SK-N-MC (cell line): ENCODE data around the gene LAMC3.

Experiments
- DNase-seq: peaks from one replicate; pipeline ENCODE4 v3.0.0-alpha.2; 2011; ENCODE audit warnings: low read depth, low spot score
- H3K27ac ChIP-seq: fragments of 200-600 bp; sonication (generic); 2 replicates; pipeline ENCODE4 v1.5.1; 2016; ENCODE audit warnings: mixed run types
- H3K36me3 ChIP-seq: fragments of 200-600 bp; sonication (generic); 2 replicates; pipeline ENCODE4 v1.6.1; 2017; ENCODE audit warnings: antibody characterized with exemption, low read length, mixed read lengths; ENCODE audit not compliant: insufficient read depth
- H3K4me3 ChIP-seq: fragments of 200-600 bp; sonication (generic); 2 replicates; pipeline ENCODE4 v1.5.1; 2016
- H3K9ac ChIP-seq: fragments of 200-600 bp; sonication (generic); 2 replicates; pipeline ENCODE4 v1.8.0; 2017; ENCODE audit warnings: mixed run types, mixed read lengths; ENCODE audit not compliant: insufficient read length
- H3K9me3 ChIP-seq: fragments of 200-600 bp; sonication (generic); 2 replicates; pipeline ENCODE4 v1.6.1; 2017; ENCODE audit warnings: low read depth, mild to moderate bottlenecking, antibody characterized with exemption, low read length, moderate library complexity, mixed read lengths
- EZH2 ChIP-seq: fragments of 200-600 bp; sonication (generic); IDR thresholded peaks from one replicate; pipeline ENCODE4 v1.6.1; 2017; ENCODE audit warnings: antibody characterized with exemption
- FOXP2 ChIP-seq: optimal IDR thresholded peaks from 2 replicates; pipeline ENCODE3; 2011; ENCODE audit warnings: mild to moderate bottlenecking, moderate library complexity; ENCODE audit not compliant: insufficient read depth; ENCODE audit errors: extremely low read length, control extremely low read depth
- POLR2AphosphoS5 ChIP-seq: IDR thresholded peaks from 2 replicates; pipeline ENCODE4 v1.6.1; 2012; ENCODE audit warnings: mild to moderate bottlenecking, low read depth, low read length, borderline replicate concordance

The LAMC3 gene

DNA sequence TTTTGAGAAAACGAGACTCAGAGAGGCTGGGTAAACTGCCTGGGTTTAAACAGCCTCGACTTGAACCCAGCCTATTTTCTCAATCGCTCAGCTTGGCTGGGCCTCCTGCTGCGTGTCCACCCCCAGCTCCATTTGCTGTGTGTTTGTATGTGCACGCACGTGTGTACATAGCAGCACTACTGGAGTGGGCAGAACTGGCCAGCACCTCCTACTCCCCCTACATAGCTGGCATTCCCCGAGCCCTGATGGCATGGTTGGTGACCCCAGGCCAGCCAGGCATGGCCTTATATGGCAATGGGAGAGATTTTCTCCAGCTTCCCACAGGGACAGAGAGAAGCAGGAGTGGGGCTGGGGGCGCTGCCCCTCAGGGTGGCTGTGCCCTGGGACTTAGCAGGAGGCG lies 91.5 kb downstream of the LAMC3 start:
- H3K36me3 ChIP-seq: no peaks in the 10 kb centered on the region
- DNase-seq: no peak
- TF ChIP-seq EZH2: no peak
- no peak overlapping the region for H3K27ac ChIP-seq
- no peak overlapping the region for H3K4me3 ChIP-seq
- no peaks in the 10 kb centered on the region for H3K9me3 ChIP-seq
- no peak overlapping the region for H3K9ac ChIP-seq

DNA sequence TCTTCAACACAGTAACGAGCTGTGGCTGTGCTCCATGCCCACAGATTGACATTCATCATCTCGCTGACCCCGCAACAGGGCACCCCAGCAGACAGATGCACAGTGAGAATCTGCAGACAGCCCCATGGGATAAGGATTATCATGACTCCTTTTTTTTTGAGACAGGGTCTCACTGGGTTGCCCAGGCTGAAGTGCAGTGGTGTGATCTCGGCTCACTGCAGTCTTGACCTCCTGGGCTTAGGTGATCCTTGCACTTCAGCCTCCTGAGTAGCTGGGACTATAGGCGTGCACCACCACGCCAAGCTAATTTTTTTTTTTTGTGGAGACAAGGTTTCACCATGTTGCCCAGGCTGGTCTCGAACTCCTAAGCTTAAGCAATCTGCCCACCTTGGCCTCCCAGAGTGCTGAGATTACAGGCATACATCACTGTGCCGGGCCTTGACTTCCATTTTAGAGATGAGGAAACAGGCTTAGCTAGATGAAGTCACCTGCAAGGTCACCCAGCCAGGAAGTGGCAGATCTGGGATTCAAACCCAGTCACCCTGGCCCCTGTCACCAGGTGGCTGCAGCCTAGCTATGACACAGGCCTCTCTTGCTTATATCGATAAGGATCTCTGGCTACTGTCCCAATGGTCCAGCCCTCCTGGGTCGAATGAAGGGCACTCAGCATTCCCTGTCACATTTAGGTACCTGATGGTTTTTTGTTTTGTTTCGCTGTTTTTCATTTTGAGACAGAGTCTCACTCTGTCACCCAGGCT lies 92.4 kb downstream of the LAMC3 start:
- TF ChIP-seq FOXP2 (no peak), POLR2AphosphoS5 (no peak)
- no peak for DNase-seq
- Histone ChIP-seq H3K9me3 (no peaks in the 10 kb centered on the region), H3K36me3 (no peaks in the 10 kb centered on the region), H3K9ac (no peak overlapping the region), H3K27ac (no peak overlapping the region), H3K4me3 (no peak overlapping the region)

DNA sequence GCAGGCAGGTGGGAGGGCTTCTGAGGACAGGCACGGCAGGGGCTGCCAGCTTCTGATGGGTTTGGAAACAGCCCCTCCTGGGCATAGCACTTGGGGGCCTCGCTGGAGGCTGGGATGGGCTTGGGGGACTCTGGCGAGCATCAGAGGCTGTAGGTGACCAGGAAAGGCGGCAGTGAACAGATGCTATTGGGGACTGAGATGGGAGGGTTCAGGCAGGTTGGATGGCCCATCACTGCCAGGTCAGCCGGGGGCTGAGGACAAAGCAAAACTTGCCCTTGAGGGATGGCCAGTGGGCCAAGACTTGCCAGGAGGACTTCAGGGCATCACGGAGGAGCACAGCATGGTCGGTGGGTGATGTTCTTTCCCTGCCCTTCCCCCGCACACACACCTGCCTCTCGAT lies 94.0 kb downstream of the LAMC3 start:
- Histone ChIP-seq H3K9me3 (no peaks in the 10 kb centered on the region), H3K36me3 (no peaks in the 10 kb centered on the region), H3K27ac (no peak overlapping the region), H3K4me3 (no peak overlapping the region), H3K9ac (no peak overlapping the region)
- no peak for DNase-seq
- TF ChIP-seq POLR2AphosphoS5 (no peak), FOXP2 (no peak), EZH2 (no peak)

DNA sequence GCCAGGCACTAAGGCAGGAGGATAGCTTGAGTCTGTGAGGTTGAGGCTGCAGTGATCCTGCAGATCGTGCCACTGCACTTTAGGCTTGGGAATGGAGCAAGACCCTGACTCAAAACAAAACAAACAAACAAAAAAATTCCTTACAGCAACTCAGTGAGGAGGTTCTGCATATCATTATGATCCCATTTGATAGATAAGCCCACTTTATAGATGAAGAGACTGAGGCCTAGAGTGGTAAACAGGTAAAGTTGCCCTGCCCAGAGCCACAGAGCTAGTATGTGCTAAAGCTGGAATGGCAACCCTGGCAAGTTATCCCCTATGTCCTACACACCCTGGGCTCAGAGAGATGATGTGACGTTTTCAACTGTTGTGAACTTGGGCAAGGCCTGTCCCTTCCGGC lies 94.6 kb downstream of the LAMC3 start:
- no peaks in the 10 kb centered on the region for H3K9me3 ChIP-seq
- no peak overlapping the region for H3K9ac ChIP-seq
- no peak overlapping the region for H3K27ac ChIP-seq
- no peak overlapping the region for H3K4me3 ChIP-seq
- H3K36me3 ChIP-seq: no peaks in the 10 kb centered on the region
- TF ChIP-seq POLR2AphosphoS5 (no peak), EZH2 (no peak), FOXP2 (no peak)
- no peak for DNase-seq

DNA sequence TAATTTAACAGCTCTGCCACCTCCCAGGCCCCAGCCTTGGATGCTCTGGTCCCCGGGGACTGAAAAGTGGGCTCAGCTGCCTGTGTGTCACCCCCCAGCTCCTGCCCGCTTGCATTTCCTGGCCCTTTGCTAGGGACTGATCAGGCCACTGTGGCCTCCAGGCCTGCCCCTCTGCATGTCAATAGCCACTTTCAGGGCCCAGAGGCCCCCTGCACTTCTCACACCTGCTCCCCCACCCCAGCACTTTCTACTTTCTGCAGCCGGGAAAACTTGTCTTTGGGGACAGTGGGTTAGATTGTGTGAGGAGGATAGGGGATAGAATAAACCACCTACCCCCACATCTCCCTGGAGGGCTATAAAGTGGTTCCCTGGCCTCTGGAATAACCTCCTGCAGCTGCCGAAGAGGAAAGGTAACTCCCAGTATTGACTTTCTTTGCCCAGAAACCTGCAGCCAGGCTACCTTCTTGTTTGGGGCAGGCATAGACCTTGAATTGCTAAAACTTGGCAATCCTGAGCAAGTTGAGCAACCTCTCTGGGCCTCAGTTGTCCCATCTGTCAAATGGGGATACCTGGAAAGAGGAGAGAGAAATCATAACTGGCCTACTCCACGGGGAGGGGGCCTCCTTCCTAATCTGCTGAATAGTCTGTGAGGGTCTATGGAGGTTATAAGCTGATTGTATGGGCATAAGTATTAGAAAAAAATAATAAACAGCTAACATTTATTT lies 95.2 kb downstream of the LAMC3 start:
- TF ChIP-seq FOXP2: no peak
- TF ChIP-seq EZH2: no peak
- no peak for TF ChIP-seq POLR2AphosphoS5

DNA sequence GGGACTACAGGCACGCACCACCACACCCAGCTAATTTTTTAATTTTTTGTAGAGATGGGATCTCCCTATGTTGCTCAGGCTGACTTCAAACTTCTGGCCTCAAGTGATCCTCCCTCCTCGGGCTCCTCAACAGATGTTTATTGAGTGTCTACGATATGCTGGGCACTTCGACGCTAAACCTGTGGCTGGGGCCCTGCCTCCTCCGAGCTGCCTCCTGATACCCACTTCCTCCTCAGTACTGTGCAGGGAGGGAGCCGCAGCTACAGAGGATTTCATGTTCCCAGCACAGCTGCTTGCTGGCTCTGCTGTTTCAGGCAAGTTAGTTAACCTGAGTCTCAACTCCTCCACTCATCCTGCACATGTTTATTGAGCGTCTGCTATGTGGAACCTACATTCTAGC lies 97.0 kb downstream of the LAMC3 start:
- no peak overlapping the region for H3K27ac ChIP-seq
- no peaks in the 10 kb centered on the region for H3K9me3 ChIP-seq
- H3K4me3 ChIP-seq: no peak overlapping the region
- H3K9ac ChIP-seq: no peak overlapping the region
- TF ChIP-seq EZH2: no peak
- TF ChIP-seq FOXP2: no peak
- no peak for TF ChIP-seq POLR2AphosphoS5
- DNase-seq: no peak
- H3K36me3 ChIP-seq: no peaks in the 10 kb centered on the region

More for the DNA sequence above, 95.2 kb downstream of the LAMC3 start:
- no peaks in the 10 kb centered on the region for H3K36me3 ChIP-seq
- no peak overlapping the region for H3K9ac ChIP-seq
- H3K27ac ChIP-seq: no peak overlapping the region
- no peaks in the 10 kb centered on the region for H3K9me3 ChIP-seq
- no peak overlapping the region for H3K4me3 ChIP-seq
- no peak for DNase-seq

DNA sequence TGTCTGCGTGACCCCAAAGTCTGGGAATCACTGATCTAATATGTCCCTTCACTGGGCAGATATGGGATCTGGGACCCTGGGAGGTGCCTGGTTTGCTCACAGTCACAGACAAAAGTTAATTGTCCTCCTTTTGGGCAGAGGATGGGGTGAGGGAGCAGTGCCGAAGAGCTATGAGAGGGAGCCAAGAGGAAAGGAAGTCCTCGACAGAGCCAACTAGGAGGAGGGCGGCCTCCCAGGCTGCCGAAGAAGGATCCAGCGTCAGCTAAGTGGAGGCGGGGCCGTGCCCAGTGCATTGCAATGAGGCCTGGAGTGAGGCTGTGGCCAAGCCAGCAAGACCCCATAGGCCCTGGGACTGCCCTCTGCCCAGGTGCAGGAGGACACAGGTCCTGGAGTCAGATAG lies 98.8 kb downstream of the LAMC3 start:
- Histone ChIP-seq H3K9me3 (no peaks in the 10 kb centered on the region), H3K4me3 (no peak overlapping the region), H3K27ac (no peak overlapping the region), H3K9ac (no peak overlapping the region), H3K36me3 (no peaks in the 10 kb centered on the region)
- TF ChIP-seq POLR2AphosphoS5: no peak
- no peak for TF ChIP-seq EZH2
- no peak for TF ChIP-seq FOXP2
- DNase-seq: no peak

DNA sequence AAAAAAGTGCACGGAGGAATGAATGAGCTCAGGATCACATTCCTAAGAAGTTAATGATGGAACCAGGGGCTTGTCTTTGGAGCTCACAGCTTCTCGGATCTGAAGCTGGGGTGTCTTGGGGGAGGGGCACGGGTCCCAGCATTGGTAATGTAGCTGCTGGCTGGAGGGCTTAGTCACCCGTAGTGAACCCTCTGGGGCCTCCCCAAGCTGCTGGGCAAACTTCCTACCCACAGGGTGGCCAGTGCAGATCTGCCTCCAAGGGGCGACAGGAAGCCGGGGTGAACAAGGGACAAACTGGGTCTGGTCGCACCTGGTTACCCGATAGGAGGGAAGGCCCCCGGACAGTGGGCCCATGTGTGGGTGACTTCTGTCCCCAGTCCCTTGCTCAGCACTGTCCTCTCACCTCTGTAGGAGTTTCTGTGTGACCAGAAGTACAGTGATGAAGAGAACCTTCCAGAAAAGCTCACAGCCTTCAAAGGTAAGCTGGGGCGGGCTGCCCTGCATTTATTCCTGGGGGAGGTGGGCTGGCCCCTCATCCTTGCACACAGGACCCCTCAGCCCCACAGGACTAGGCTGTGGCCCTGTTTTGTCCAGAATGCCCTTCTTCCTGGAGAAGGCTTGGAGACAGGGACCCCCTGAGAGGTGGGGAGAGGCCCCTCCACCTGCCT lies 102.3 kb downstream of the LAMC3 start:
- Histone ChIP-seq H3K9me3 (no peaks in the 10 kb centered on the region), H3K4me3 (no peak overlapping the region), H3K9ac (no peak overlapping the region), H3K36me3 (no peaks in the 10 kb centered on the region), H3K27ac (no peak overlapping the region)
- no peak for TF ChIP-seq EZH2
- no peak for TF ChIP-seq POLR2AphosphoS5
- TF ChIP-seq FOXP2: no peak
- DNase-seq: no peak
